Measurements from ENCODE around the gene ARMH1.
A peak's percentile ranks its signal among the peaks of the same experiment; 100 is the strongest.

ARMH1 gene

GRCh38 chr1:44674113-44675000, at the start of gene ARMH1, which contains the start of gene TMEM53:
TSS of gene ARMH1 (plus strand) at chr1:44674714. CDS start at chr1:44689698, 14,984 bp downstream.
TSS of gene TMEM53 (minus strand) at chr1:44674481. CDS start at chr1:44674391, 90 bp downstream.
- peak; percentile 95 to 97 for DNase-seq

- no peak for DNase-seq
Measured at GRCh38 chr1:44625348-44625747, 49.2 kb upstream of the ARMH1 start.

DNA sequence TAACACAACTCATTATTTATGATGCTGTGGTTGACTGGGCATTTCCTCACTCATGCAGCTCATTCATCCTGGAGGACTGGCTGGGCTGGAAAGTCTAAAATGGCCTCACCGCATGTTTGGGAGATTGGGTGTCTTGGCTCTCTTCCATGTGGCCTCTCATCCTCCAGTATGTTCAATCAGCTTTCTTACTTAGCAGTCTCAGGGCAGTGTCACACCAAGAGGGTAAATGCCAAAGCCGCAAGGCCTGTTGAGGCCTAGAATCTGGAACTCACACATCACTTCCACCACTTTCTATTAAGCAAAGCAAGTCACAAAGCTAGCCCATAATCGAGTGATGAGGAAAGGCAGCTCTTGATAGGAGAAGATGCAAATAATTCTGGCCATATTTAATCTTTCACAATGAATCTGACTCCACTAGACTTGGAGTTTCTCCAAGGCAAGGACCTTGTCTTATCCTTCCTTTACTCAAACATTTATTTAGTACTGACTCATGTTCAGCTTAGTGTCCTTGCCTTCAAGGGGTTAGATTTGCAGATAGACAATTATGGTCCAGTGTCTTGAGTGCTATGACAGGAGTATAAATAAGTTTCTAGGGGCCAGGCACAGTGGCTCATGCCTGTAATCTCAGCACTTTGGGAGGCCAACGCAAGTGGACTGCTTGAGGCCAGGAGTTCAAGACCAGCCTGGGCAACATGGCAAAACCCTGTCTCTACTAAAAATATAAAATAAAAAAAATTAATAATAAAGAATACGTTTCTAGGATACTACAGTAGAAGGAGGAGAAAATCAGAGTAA, 45.4 kb upstream of the ARMH1 start:
- DNase-seq, result no peak

DNA sequence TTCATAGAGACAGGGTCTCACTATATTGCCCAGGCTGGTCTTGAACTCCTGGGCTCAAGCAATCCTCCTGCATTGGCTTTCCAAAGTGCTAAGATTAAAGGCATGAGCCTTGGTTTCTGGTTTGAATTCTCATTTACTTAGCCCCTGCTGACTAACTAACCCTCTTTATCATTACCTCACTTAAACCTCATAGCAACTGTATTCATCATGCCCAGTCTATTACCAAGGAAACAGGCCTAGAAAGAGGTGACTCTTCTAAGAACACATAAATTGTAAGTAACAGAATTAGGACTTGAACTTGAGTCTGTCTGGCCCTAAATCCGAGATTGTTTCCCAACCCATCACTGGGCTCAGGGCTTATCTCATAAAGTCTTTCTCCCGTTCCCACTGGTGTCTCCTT, 44.4 kb upstream of the ARMH1 start:
- no peak for DNase-seq

GRCh38 chr1:44631333-44631646, 43.2 kb upstream of the ARMH1 start:
- no peak for DNase-seq

DNA sequence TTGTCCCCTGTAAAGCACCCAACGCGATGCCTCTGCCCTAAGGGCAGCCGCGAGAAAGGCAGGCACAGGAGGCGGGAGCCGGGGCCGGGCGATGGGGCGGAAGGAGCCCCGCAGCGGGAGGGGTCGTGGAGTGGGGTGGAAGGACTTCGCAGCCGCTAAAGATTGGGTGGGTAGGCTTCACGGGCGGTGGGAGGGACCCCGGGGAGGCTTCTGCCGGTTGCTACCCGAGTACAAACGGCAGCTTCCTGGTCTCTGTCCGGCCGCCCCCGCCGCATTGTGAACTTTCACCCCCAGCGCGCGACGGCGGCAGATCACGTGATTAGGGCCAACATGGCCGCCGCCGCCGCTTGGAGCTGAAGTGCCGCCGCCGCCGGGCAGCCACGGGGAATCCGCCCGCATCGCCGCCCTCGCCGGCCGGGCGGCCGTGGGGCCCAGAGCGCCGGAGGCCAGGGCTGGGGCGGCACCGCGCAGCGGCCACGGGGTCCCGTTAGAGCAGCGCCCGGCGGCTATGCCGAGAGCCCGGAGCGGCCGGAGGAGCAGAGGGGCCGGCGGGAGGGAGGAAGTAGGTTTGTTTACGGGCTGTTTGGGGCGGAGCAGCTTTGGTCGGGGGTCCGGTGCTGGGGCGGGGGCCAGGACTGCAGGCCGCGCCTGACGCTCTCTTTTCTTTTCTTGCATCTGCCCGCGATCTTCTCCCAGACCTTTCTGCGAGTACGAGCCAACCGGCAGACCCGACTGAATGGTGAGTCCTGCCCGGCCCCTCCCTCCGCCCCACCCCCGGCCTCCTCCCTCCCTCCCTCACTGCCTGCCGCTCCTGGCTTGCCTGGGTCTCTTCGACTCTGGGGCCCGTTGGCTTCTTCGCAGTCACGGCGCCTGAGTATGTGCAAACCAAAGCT, 42.6 kb upstream of the ARMH1 start:
- DNase-seq, result peak; percentile 22 to 68

DNA sequence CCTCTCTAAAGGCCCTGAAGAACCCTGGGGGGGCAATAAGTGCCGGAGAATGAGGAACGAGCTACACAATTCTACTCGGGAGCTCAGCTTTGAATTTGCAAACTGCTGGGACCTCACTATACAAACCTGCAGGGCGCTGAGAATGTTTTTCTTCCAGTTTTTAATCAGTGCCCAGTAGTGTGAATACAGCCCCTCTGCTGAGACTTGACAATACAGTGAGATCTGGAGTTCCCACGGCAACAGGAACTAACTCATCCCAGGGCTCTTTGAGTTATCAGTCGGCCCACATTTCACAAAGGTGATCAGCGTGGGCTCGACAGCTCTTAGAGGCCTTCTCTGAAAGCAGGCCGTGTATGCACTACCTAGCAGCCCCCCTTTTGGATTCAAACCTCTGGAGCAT, 41.9 kb upstream of the ARMH1 start:
- no peak for DNase-seq

- DNase-seq, result no peak
Measured at GRCh38 chr1:44634606-44635189, 39.8 kb upstream of the ARMH1 start.

DNA sequence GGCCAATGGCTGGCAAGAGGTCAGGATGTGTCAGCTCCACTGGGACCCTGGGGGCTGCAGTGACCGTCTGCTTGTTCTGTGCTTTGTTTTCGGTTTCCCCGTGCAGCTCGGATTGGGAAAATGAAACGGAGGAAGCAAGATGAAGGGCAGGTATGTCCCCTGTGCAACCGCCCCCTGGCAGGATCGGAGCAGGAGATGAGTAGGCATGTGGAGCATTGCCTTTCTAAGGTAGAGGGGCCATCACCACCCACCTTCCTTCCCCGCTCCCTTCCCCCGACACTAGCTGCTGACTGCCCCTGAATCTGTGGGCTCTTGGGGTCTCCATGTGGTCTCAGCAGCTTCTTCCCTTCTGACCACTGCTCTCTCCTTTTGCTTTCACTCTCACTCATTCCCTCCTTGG, 39.1 kb upstream of the ARMH1 start:
- DNase-seq, result no peak

GRCh38 chr1:44636083-44636687, 38.3 kb upstream of the ARMH1 start:
- no peak for DNase-seq

DNA sequence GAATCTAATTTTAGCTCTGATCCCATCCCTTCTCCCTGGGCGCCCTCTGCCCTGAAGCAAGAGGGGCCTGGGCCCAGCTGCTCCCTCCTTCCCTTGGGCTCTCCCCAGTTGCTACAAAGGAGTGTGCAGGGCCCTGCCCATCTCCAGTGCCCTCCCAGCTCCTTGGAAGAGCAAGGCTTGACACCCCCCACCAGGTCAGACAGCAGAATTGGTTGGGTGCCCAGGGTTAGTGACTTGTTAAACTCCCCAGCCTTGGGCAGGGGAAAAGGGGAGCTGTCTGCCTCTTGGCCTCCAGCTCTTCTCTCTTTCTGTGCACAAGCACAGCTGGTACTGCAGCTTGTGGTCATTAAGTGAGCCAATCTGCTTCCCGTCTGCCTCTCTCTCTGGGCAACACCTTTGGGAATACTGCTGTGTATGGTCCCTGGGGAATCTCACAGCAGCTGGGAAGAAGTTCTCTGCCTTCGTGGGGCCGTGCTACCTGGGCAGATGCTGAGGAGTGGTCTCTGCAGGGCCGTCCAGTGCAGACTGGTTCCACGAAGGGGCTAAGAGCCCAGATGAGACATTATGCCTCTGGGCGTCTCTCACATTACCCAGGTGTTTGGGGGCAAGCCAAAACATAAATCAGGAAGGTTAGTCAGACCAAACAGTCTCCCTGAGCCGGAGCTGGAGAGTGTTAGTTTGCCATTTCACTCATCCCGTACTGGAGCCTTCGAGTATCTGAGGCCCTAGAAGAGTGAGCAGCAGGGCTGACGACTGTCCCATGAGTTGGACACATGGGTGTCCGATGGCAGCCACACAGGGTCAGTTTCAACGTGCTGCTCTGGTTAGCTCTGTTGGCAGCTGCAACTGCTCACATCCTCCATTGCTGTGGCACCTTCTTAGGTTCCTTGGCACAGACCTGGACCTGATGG, 37.6 kb upstream of the ARMH1 start:
- DNase-seq, result no peak

DNA sequence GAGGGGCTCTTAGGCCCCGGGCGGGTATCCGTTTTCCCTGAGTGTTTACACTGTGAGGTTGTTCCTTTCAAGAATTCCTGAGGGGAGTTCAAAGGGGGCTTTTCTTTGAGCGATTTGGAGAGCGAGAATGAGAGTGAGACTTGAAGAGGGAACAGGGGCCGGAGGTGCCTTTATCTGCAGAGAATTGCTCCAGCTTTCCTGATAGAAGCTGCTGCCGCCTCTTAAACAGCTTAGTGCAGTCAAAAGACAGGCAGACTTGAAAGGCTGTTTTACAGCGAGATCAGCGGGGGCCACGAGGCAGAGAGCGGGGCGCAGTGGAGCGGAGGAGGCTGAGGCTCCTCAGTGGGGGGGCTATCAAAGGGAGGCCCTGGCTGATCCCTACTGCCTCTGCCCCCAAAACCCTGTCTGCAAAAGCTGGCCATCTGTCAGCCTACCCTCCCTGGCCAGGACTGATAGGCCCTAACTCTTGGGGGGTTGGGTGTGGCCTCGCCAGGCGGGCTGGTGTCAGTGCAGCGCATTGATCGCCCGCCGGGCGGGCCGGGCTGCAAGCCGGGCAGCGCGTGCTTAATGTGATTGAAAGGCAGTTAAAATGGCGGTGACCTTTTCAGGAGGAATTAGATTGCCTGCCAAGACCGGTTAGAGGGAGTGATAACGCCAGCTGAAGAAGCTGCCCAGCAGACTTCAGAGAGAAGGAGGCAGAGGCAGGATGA, 36.7 kb upstream of the ARMH1 start:
- no peak for DNase-seq

DNA sequence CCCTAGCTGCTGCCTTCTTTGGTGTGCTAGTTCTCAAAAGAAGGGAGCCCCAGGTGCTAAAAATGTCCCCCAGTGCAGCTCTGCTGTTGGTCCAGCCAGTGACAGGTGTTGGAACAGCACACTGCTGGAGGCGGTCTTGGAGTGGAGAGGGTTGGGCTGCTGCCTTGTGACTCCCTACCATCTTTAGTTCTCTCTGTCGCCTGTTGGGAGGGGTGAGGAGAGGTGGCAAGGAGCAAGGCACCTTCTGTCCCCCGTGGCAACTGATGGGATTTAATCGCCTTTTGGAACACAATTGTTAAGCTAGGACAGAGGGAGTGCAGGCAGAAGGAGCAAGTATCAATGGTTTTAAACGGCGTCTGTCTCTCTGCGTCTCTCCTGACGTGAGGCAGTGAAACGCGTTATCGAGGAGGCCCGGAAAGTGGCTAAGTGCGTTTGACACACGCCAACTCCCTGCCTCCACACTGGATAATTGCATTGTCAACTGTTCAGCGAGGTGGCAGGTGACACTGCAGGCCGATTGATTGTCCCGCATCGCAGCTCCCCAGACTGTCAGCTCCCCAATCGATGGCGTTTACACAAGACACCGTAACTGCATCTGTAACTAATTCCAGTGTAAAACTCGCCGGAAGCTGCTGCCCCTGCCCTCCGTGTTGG, 34.2 kb upstream of the ARMH1 start:
- no peak for DNase-seq

- DNase-seq, result no peak
Measured at GRCh38 chr1:44641126-44642102, 33.1 kb upstream of the ARMH1 start.

DNA sequence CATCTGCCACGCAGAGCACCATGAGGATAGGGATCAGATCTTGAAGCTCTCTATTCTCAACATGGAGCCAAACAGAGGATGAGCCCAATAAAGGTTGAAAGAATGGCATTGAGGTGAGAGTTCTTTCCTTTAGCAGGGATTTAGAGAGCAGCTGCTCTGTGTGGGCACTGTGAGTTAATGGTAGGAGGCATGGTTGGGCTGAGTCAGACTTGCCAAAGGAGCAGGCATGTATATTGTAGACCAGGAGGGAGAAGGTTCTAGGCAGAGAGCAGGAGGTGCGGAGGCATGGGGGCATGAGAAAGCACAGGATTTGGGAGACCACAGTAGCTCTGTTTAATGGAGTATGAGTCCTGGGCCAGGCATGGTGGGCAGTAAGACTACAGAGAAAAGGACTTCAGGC, 32.3 kb upstream of the ARMH1 start:
- DNase-seq, result no peak

DNA sequence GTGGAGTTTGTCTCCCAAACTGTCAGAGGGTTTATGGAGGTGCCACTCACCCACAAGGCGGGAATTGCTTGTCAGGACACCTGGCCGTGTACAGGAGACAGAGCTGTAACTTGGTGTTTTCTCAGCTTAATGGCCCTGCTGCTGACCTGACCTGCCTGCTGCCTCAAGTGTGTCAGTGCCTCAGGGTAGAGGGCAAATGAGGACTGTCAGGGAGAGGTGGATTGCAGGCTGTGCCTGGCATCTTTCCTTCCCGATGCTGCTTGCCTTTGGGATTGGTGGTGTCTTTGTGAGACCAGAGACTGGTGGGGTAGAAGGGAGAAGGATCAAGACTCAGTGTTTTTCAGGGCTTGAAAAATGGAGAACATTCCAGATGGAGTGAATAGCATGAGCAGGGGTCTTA, 31.6 kb upstream of the ARMH1 start:
- no peak for DNase-seq

DNA sequence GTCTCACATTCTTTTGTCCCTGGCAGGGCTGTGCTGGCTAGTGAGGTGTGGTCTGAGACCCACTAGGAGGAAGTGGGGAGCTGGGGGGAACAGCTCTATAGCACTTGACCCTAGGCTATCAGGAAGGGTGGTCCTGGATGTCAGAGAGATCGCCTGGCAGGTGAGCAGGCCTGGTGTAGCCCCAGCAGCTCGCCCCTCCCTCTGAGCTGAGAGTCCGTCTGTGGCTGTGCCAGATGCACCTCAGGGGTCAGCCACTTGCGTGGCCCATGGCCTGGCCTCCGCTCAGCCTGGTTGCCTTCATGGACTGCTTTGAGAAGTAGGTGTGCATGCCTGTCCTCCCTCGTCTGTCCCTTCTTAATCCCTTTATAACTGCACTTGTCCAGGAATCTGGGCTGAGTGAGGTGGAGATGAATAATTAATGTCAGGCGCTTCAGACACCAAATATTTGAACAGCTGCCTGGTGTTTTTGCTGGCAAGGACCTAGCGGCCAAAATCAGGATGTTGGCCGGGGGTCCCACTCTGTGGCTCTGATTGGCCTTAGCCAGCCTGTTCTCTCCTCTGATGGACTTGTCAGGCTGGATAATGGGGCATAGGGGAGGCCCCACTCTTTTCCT, 30.7 kb upstream of the ARMH1 start:
- no peak for DNase-seq

DNA sequence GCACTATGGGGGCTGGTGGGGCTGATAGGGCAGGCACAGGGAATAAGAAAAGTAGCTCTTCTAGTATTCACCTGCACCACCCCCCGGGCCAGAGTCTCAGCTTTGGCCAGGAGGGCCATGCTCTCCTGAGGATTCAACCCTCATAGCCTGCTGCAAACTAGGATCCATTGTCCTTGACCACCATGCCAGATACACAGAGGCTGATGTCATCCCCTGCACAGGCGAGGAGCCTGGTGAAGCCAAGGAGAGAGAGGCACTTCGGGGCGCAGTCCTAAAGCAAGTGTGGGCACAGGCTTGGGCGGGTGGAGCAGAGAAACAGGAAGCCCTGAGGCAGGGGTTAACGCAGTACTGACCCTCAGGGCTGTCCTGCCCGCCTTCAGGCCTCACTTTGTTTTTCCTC, 29.7 kb upstream of the ARMH1 start:
- no peak for DNase-seq
